GM19025 (cell line): ENCODE data around the gene C3.
"Not testable (repeated sequence)": the region's sequence is repeated elsewhere in the genome, so short reads cannot be mapped to it uniquely, and the experiment has no call there.

Experiments
- ATAC-seq: cut with Tn5 transposase; IDR thresholded peaks from one replicate; pipeline ENCODE4 v1.9.1; 2021; ENCODE audit warnings: mild to moderate bottlenecking, low read depth, moderate library complexity; ENCODE audit not compliant: unreplicated experiment

Gene C3

GRCh38 chr19:6671960-6672359, 48.5 kb downstream of the C3 start:
- no peak for ATAC-seq

GRCh38 chr19:6668691-6669090, 51.8 kb downstream of the C3 start:
- no peak for ATAC-seq

- no peak for ATAC-seq
Observed at GRCh38 chr19:6667114-6667627, 53.3 kb downstream of the C3 start.

GRCh38 chr19:6664916-6665315, 55.5 kb downstream of the C3 start:
- no peak for ATAC-seq

GRCh38 chr19:6663236-6664201, 56.9 kb downstream of the C3 start:
- ATAC-seq: no peak

GRCh38 chr19:6662702-6663101, 57.7 kb downstream of the C3 start:
- ATAC-seq: no peak

- ATAC-seq: not testable (repeated sequence)
Observed at GRCh38 chr19:6661509-6662244, 58.8 kb downstream of the C3 start.

GRCh38 chr19:6660930-6661329, 59.5 kb downstream of the C3 start:
- ATAC-seq: no peak

GRCh38 chr19:6656390-6656789, 64.1 kb downstream of the C3 start:
- not testable (repeated sequence) for ATAC-seq

GRCh38 chr19:6654347-6655310, 65.8 kb downstream of the C3 start:
- no peak for ATAC-seq

GRCh38 chr19:6652805-6653094, 67.7 kb downstream of the C3 start:
- no peak for ATAC-seq

GRCh38 chr19:6651965-6652804, 68.3 kb downstream of the C3 start:
- ATAC-seq: no peak

GRCh38 chr19:6649185-6649584, 71.3 kb downstream of the C3 start:
- ATAC-seq: no peak

- ATAC-seq: no peak
Observed at GRCh38 chr19:6648141-6648715, 72.2 kb downstream of the C3 start.

GRCh38 chr19:6644796-6645195, 75.7 kb downstream of the C3 start:
- no peak for ATAC-seq

GRCh38 chr19:6640333-6640732, 80.1 kb downstream of the C3 start:
- not testable (repeated sequence) for ATAC-seq

- ATAC-seq: no peak
Observed at GRCh38 chr19:6639439-6639838, 81.0 kb downstream of the C3 start.

- ATAC-seq: not testable (repeated sequence)
Observed at GRCh38 chr19:6633456-6633813, 87.0 kb downstream of the C3 start.

- ATAC-seq: not testable (repeated sequence)
Observed at GRCh38 chr19:6632747-6633455, 87.5 kb downstream of the C3 start.
